IMR-90 (cell line): ENCODE data around the gene SASH1.

ENCODE experiments used
- BHLHE40 ChIP-seq: fragments of 150-350 bp; IDR thresholded peaks from 2 replicates; pipeline ENCODE4 v1.6.1; 2016; ENCODE audit warnings: mild to moderate bottlenecking, low read depth, low read length
- CHD1 ChIP-seq: IDR thresholded peaks from 2 replicates; pipeline ENCODE4 v1.6.1; 2012; ENCODE audit warnings: low read depth, low read length, improper control_type of control experiment
- CTCF ChIP-seq: conservative IDR thresholded peaks from 2 replicates; pipeline ENCODE4 v1.5.1; 2012; ENCODE audit warnings: mild to moderate bottlenecking, low read depth, low read length, improper control_type of control experiment
- MAFK ChIP-seq: IDR thresholded peaks from 2 replicates; pipeline ENCODE4 v1.6.1; 2012; ENCODE audit warnings: low read depth, low read length, improper control_type of control experiment
- MXI1 ChIP-seq: IDR thresholded peaks from 2 replicates; pipeline ENCODE4 v1.6.1; 2012; ENCODE audit warnings: low read depth, mild to moderate bottlenecking, low read length, moderate library complexity, borderline replicate concordance
- NFE2L2 ChIP-seq: fragments of 150-350 bp; IDR thresholded peaks from 2 replicates; pipeline ENCODE4 v1.6.1; 2016; ENCODE audit warnings: low read depth, mild to moderate bottlenecking, low read length
- POLR2A ChIP-seq: IDR thresholded peaks from 2 replicates; pipeline ENCODE4 v1.6.1; 2012; ENCODE audit warnings: mild to moderate bottlenecking, low read depth, low read length
- RAD21 ChIP-seq: IDR thresholded peaks from 2 replicates; pipeline ENCODE4 v1.6.1; 2012; ENCODE audit warnings: low read length, improper control_type of control experiment
- RFX5 ChIP-seq: IDR thresholded peaks from 2 replicates; pipeline ENCODE4 v1.8.0; 2012; ENCODE audit warnings: low read depth, mild to moderate bottlenecking, low read length, moderate library complexity
- SMC3 ChIP-seq: fragments of 150-350 bp; IDR thresholded peaks from 2 replicates; pipeline ENCODE4 v1.6.1; 2016; ENCODE audit warnings: low read depth, mild to moderate bottlenecking, antibody characterized with exemption, low read length, moderate library complexity
- USF2 ChIP-seq: fragments of 150-350 bp; IDR thresholded peaks from 2 replicates; pipeline ENCODE4 v1.6.1; 2017; ENCODE audit warnings: mild to moderate bottlenecking, antibody characterized with exemption, low read length, low read depth

- TF ChIP-seq CTCF, result no peak
- no peak for TF ChIP-seq POLR2A
- TF ChIP-seq NFE2L2, result no peak
- TF ChIP-seq USF2, result no peak
- TF ChIP-seq MAFK, result no peak
- no peak for TF ChIP-seq MXI1
- TF ChIP-seq RAD21, result no peak
- TF ChIP-seq SMC3, result no peak
- no peak for TF ChIP-seq BHLHE40
- TF ChIP-seq CHD1, result no peak
- TF ChIP-seq RFX5, result no peak
These were observed 176.0 kb downstream of the SASH1 start for GRCh38 chr6:148518511-148519156.
